ENCODE measurements around the gene ITIH5. TPM values are rescaled to one million over a fixed set of nuclear protein-coding genes. Genes with fewer than 3 reads are reported as not detected.

The ITIH5 gene
- total and polyA plus RNA-seq, 8 donors: 4.4 to 28.6 (median 9.4) TPM

GRCh38 chr10:7601023-7601656 is 65.6 kb downstream of the ITIH5 start:
- H3K36me3 ChIP-seq: no peaks in the 10 kb centered on the region
- FAIRE-seq (no peak), ATAC-seq (no peak), DNase-seq (no peak)
- H3K27me3 ChIP-seq: no peaks in the 10 kb centered on the region
- H3K4me1 ChIP-seq: no peaks in the 10 kb centered on the region
- no peak overlapping the region for H3K27ac ChIP-seq
- no peak for TF ChIP-seq CTCF (IDR thresholded peaks at IDR 0.05)
- intact Hi-C loops (cut with DNase I): no loop called here
- 60 to 81% methylated on average over 3 of the region's 3 CpGs for WGBS, 2 donors
- no peaks in the 10 kb centered on the region for H3K9me3 ChIP-seq
- H3K4me3 ChIP-seq: no peak overlapping the region

GRCh38 chr10:7598771-7599170 is 68.0 kb downstream of the ITIH5 start:
- FAIRE-seq: peak; percentile 34
- TF ChIP-seq CTCF (IDR thresholded peaks at IDR 0.05): no peak
- Histone ChIP-seq H3K9me3 (no peaks in the 10 kb centered on the region), H3K27ac (no peak overlapping the region), H3K4me3 (no peak overlapping the region), H3K4me1 (no peaks in the 10 kb centered on the region), H3K27me3 (no peaks in the 10 kb centered on the region), H3K36me3 (no peaks in the 10 kb centered on the region)
- 11 to 12% methylated on average over 3 of the region's 3 CpGs for WGBS, 2 donors
- no peak for ATAC-seq
- no peak for DNase-seq
- intact Hi-C loops (cut with DNase I): no loop called here

DNA sequence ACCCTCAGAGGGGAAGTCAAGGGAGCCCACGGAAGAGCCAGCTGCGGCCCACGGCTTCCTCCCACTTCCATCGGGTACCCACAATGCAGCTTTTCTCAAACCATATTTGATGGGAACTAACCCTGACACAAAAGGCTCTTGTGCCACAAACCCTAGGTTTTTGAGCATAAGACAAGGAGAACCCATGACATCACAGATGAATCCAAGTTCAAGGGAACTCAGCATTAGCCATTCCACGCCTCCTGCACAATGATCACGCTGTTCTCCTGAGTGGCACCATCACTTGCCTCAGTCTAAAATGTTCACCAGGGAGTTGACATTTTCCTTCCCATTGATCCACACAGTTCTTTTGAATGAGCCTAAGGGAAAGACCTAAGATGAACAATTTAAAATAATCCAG is 70.4 kb downstream of the ITIH5 start:
- FAIRE-seq: no peak
- H3K9me3 ChIP-seq: no peaks in the 10 kb centered on the region

GRCh38 chr10:7593905-7594304 is 72.9 kb downstream of the ITIH5 start:
- DNase-seq (no peak), ATAC-seq (no peak), FAIRE-seq (no peak)
- H3K27me3 ChIP-seq: no peaks in the 10 kb centered on the region
- intact Hi-C loops (cut with DNase I): no loop called here
- H3K9me3 ChIP-seq: no peaks in the 10 kb centered on the region
- H3K27ac ChIP-seq: no peak overlapping the region
- no peaks in the 10 kb centered on the region for H3K36me3 ChIP-seq
- H3K4me1 ChIP-seq: no peaks in the 10 kb centered on the region
- H3K4me3 ChIP-seq: no peak overlapping the region
- 53 to 66% methylated on average over 4 of the region's 4 CpGs for WGBS, 2 donors
- no peak for TF ChIP-seq CTCF (IDR thresholded peaks at IDR 0.05)

More for the DNA sequence above, 70.4 kb downstream of the ITIH5 start:
- intact Hi-C loops (cut with DNase I): no loop called here
- Histone ChIP-seq H3K27ac (no peak overlapping the region), H3K4me1 (no peaks in the 10 kb centered on the region), H3K27me3 (no peaks in the 10 kb centered on the region), H3K4me3 (no peak overlapping the region), H3K36me3 (no peaks in the 10 kb centered on the region)
- 72 to 83% methylated on average over 6 of the region's 6 CpGs for WGBS, 2 donors
- TF ChIP-seq CTCF (IDR thresholded peaks at IDR 0.05): no peak
- no peak for ATAC-seq
- DNase-seq: no peak

DNA sequence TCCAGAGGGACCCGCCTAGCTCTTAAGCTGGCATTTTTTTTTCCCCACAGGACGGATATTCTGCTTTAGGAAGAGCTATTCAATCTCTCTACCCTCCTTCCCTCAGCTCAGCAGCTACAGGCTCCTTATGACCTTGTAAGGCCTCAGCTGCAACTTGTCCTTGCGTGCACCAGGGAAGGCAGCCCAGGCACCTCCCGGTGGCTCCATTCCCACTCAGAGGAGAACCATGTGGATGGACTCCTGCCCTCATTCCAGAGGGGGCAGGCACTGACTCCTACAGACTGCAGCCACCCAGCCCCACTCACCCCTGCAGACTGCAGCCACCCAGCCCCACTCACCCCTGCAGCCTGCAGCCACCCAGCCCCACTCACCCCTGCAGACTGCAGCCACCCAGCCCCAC is 73.7 kb downstream of the ITIH5 start:
- H3K4me1 ChIP-seq: no peaks in the 10 kb centered on the region
- no peak for ATAC-seq
- H3K36me3 ChIP-seq: no peaks in the 10 kb centered on the region
- no peak overlapping the region for H3K27ac ChIP-seq
- H3K4me3 ChIP-seq: no peak overlapping the region
- H3K27me3 ChIP-seq: no peaks in the 10 kb centered on the region
- no peak for DNase-seq
- no peaks in the 10 kb centered on the region for H3K9me3 ChIP-seq
- WGBS, 2 donors: 47 to 55% methylated on average over 4 of the region's 4 CpGs
- TF ChIP-seq CTCF (IDR thresholded peaks at IDR 0.05): no peak
- intact Hi-C loops (cut with DNase I): no loop called here
- no peak for FAIRE-seq

All from pancreas (tissue), 10 donors.